ENCODE data around the gene RUNX3.
"Not testable (repeated sequence)": the region's sequence is repeated elsewhere in the genome, so short reads cannot be mapped to it uniquely, and the experiment has no call there.

RUNX3 gene

GRCh38 chr1:24913616-24914225 lies 16.4 kb downstream of the RUNX3 start:
- TF ChIP-seq POLR2A (IDR thresholded peaks at IDR 0.05; ENCODE audit: low read depth, low read length): no peak
- no peak for FAIRE-seq
- no peak for DNase-seq (ENCODE audit: insufficient read length, low spot score)

GRCh38 chr1:24913274-24913604 lies 16.8 kb downstream of the RUNX3 start:
- no peak for TF ChIP-seq POLR2A (IDR thresholded peaks at IDR 0.05; ENCODE audit: low read depth, low read length)
- DNase-seq (ENCODE audit: insufficient read length, low spot score) (no peak), FAIRE-seq (no peak)

- DNase-seq (ENCODE audit: insufficient read length, low spot score) (no peak), FAIRE-seq (no peak)
- no peak for TF ChIP-seq POLR2A (IDR thresholded peaks at IDR 0.05; ENCODE audit: low read depth, low read length)
These were observed 17.5 kb downstream of the RUNX3 start for GRCh38 chr1:24912376-24913273.

GRCh38 chr1:24911651-24912155 lies 18.4 kb downstream of the RUNX3 start:
- FAIRE-seq (no peak), DNase-seq (ENCODE audit: insufficient read length, low spot score) (no peak)
- no peak for TF ChIP-seq POLR2A (IDR thresholded peaks at IDR 0.05; ENCODE audit: low read depth, low read length)

- no peak for FAIRE-seq
- no peak for TF ChIP-seq POLR2A (IDR thresholded peaks at IDR 0.05; ENCODE audit: low read depth, low read length)
- no peak for DNase-seq (ENCODE audit: insufficient read length, low spot score)
These were observed 19.1 kb downstream of the RUNX3 start for GRCh38 chr1:24910751-24911650.

- no peak for FAIRE-seq
These were observed 19.9 kb downstream of the RUNX3 start for GRCh38 chr1:24910210-24910609.

GRCh38 chr1:24909388-24909898 lies 20.6 kb downstream of the RUNX3 start:
- TF ChIP-seq POLR2A (IDR thresholded peaks at IDR 0.05; ENCODE audit: low read depth, low read length): no peak

More at GRCh38 chr1:24910210-24910609, 19.9 kb downstream of the RUNX3 start:
- DNase-seq (ENCODE audit: insufficient read length, low spot score): no peak
- no peak for TF ChIP-seq POLR2A (IDR thresholded peaks at IDR 0.05; ENCODE audit: low read depth, low read length)

GRCh38 chr1:24908591-24909259 lies 21.4 kb downstream of the RUNX3 start:
- no peak for FAIRE-seq
- no peak for DNase-seq (ENCODE audit: insufficient read length, low spot score)
- no peak for TF ChIP-seq POLR2A (IDR thresholded peaks at IDR 0.05; ENCODE audit: low read depth, low read length)

More at GRCh38 chr1:24909388-24909898, 20.6 kb downstream of the RUNX3 start:
- DNase-seq (ENCODE audit: insufficient read length, low spot score): no peak
- FAIRE-seq: no peak

- not testable (repeated sequence) for FAIRE-seq; DNase-seq (ENCODE audit: insufficient read length, low spot score)
These were observed 22.3 kb downstream of the RUNX3 start for GRCh38 chr1:24907587-24908294.

- TF ChIP-seq POLR2A (IDR thresholded peaks at IDR 0.05; ENCODE audit: low read depth, low read length): no peak
- DNase-seq (ENCODE audit: insufficient read length, low spot score) (no peak), FAIRE-seq (no peak)
These were observed 23.2 kb downstream of the RUNX3 start for GRCh38 chr1:24906760-24907490.

GRCh38 chr1:24905979-24906720 lies 23.9 kb downstream of the RUNX3 start:
- no peak for TF ChIP-seq POLR2A (IDR thresholded peaks at IDR 0.05; ENCODE audit: low read depth, low read length)
- DNase-seq (ENCODE audit: insufficient read length, low spot score) (no peak), FAIRE-seq (no peak)
